GM12878 (cell line): ENCODE results near the gene SF1. TPM values are rescaled to one million over a fixed set of nuclear protein-coding genes. Genes with fewer than 3 reads are reported as not detected.

ENCODE experiments used
- ATAC-seq: fragments of 200-7000 bp; cut with Tn5 transposase; 3 replicates; pipeline ENCODE4 v1.9.1; 2020; ENCODE audit warnings: mild to moderate bottlenecking, moderate library complexity
- BruUV-seq: library from RNA; stranded (reverse); fragments of 400-500 nt; replicated peaks from 2 replicates; lab custom pipeline; 2021; lab: Mats Ljungman, UMichigan
- CTCF ChIA-PET: fragments of 300-600 bp; sonication (Branson Sonifier 250); formaldehyde crosslinking; extraction: SDS; loops from one replicate; lab custom pipeline; 2021; ENCODE audit warnings: inconsistent platforms; lab: Yijun Ruan, JAX
- POLR2A ChIA-PET: fragments of 350-600 bp; formaldehyde crosslinking; extraction: SDS; loops from one replicate; lab custom pipeline; 2021; ENCODE audit warnings: inconsistent platforms; lab: Charles Lee
- RAD21 ChIA-PET: fragments of 300-600 bp; sonication (Branson Sonifier 250); formaldehyde crosslinking; loops from one replicate; lab custom pipeline; 2023; ENCODE audit warnings: antibody characterized with exemption; ENCODE audit not compliant: unreplicated experiment; lab: Charles Lee
- SMC1A ChIA-PET: fragments of 300-600 bp; sonication (Branson Sonifier 250); formaldehyde crosslinking; loops from one replicate; lab custom pipeline; 2023; ENCODE audit not compliant: unreplicated experiment, uncharacterized antibody; lab: Charles Lee
- DNase-seq: peaks from one replicate; pipeline ENCODE4 v3.0.0-alpha.2; 2011; ENCODE audit warnings: low read depth, low spot score
- FAIRE-seq: peaks from 3 replicates; lab custom pipeline; 2011; peaks lifted over from hg19 to GRCh38; lab: Jason Lieb, UNC
- H2AFZ ChIP-seq: 2 replicates; pipeline ENCODE4 v1.6.0; 2011; ENCODE audit warnings: low read depth, low read length, control low read depth; ENCODE audit not compliant: control insufficient read depth
- H3K27ac ChIP-seq: 2 replicates; pipeline ENCODE4 v1.5.1; 2011; ENCODE audit warnings: control low read depth; ENCODE audit not compliant: control insufficient read depth, insufficient read depth
- H3K27me3 ChIP-seq, 2 experiments: replicated peaks in 1 of 2; 2 replicates each; pipeline versions ENCODE4 v1.6.0 to v1.6.1; 2011; ENCODE audit warnings: low read length in 1 of 2; ENCODE audit not compliant: control insufficient read depth in 2 of 2, insufficient read depth in 2 of 2
- H3K36me3 ChIP-seq, 2 experiments: 2 replicates each; pipeline ENCODE4 v1.5.1; 2011; ENCODE audit warnings: low read length in 1 of 2; ENCODE audit not compliant: control insufficient read depth in 2 of 2, insufficient read depth in 2 of 2
- H3K4me1 ChIP-seq: 2 replicates; pipeline ENCODE4 v1.6.1; 2011; ENCODE audit warnings: mild to moderate bottlenecking, low read length, moderate library complexity, mixed read lengths; ENCODE audit not compliant: control insufficient read depth, insufficient read depth
- H3K4me2 ChIP-seq: 2 replicates; pipeline ENCODE4 v1.6.0; 2011; ENCODE audit warnings: control low read depth; ENCODE audit not compliant: control insufficient read depth, insufficient read depth
- H3K4me3 ChIP-seq: fragments of 200-600 bp; sonication (generic); 2 replicates; pipeline ENCODE4 v1.5.1; 2016
- H3K79me2 ChIP-seq: 2 replicates; pipeline ENCODE4 v1.6.0; 2011; ENCODE audit warnings: low read length; ENCODE audit not compliant: control insufficient read depth, insufficient read depth
- H3K9ac ChIP-seq: 2 replicates; pipeline ENCODE4 v1.8.0; 2011; ENCODE audit warnings: low read length, control low read depth, mixed read lengths; ENCODE audit not compliant: control insufficient read depth, insufficient read depth
- H3K9me3 ChIP-seq: replicated peaks from 3 replicates; pipeline ENCODE4 v1.5.1; 2011; ENCODE audit warnings: mild to moderate bottlenecking, low read length; ENCODE audit not compliant: control insufficient read depth, insufficient read depth
- H4K20me1 ChIP-seq: 2 replicates; pipeline ENCODE4 v1.6.0; 2011; ENCODE audit not compliant: control insufficient read depth, insufficient read depth
- ASH2L ChIP-seq: fragments of 300-600, 200-600 bp; sonication (generic); IDR thresholded peaks from 2 replicates; pipeline ENCODE4 v1.6.1; 2017; ENCODE audit warnings: low read depth, mild to moderate bottlenecking, borderline replicate concordance
- ATF3 ChIP-seq: IDR thresholded peaks from 2 replicates; pipeline ENCODE4 v1.6.1; 2011; ENCODE audit warnings: low read depth, mild to moderate bottlenecking, low read length, moderate library complexity, borderline replicate concordance; ENCODE audit errors: extremely low read depth
- BACH1 ChIP-seq: fragments of 450-650 bp; IDR thresholded peaks from 2 replicates; pipeline ENCODE4 v1.6.1; 2017; ENCODE audit warnings: mild to moderate bottlenecking, borderline replicate concordance
- CHD4 ChIP-seq: fragments of 200-600 bp; sonication (generic); IDR thresholded peaks from 2 replicates; pipeline ENCODE4 v1.6.1; 2016; ENCODE audit warnings: mild to moderate bottlenecking
- EP300 ChIP-seq, 2 experiments: fragments of 150-350 bp in 1 of 2; IDR thresholded peaks; 2 replicates each; pipeline ENCODE4 v1.6.1; 2011 to 2012; ENCODE audit warnings: low read depth in 2 of 2, low read length in 2 of 2, borderline replicate concordance in 1 of 2, improper control_type of control experiment in 1 of 2, inconsistent platforms in 1 of 2; ENCODE audit not compliant: control insufficient read depth in 1 of 2
- HDAC2 ChIP-seq: fragments of 200-600 bp; sonication (generic); IDR thresholded peaks from 2 replicates; pipeline ENCODE4 v1.6.1; 2017
- HDAC6 ChIP-seq: fragments of 200-600 bp; sonication (generic); IDR thresholded peaks from one replicate; pipeline ENCODE4 v1.8.0; 2017; ENCODE audit warnings: antibody characterized with exemption; ENCODE audit not compliant: unreplicated experiment
- MYB ChIP-seq: fragments of 150-350 bp; IDR thresholded peaks from 2 replicates; pipeline ENCODE4 v1.6.1; 2014; ENCODE audit warnings: mild to moderate bottlenecking, low read depth, low read length, borderline replicate concordance
- POLR2AphosphoS2 ChIP-seq: IDR thresholded peaks from 2 replicates; pipeline ENCODE4 v1.6.1; 2011; ENCODE audit warnings: low read depth, mild to moderate bottlenecking, low read length, improper control_type of control experiment, moderate library complexity
- POLR2AphosphoS5 ChIP-seq: IDR thresholded peaks from 2 replicates; pipeline ENCODE4 v1.6.1; 2011; ENCODE audit warnings: mild to moderate bottlenecking, low read length, inconsistent platforms
- RFX5 ChIP-seq: IDR thresholded peaks from 2 replicates; pipeline ENCODE4 v1.6.1; 2011; ENCODE audit warnings: low read depth, low read length, improper control_type of control experiment
- SRF ChIP-seq, 2 experiments: IDR thresholded peaks; 2 replicates each; pipeline ENCODE4 v1.6.1; 2011; ENCODE audit warnings: low read depth in 2 of 2, low read length in 2 of 2, mild to moderate bottlenecking in 1 of 2, moderate library complexity in 1 of 2
- STAT1 ChIP-seq: fragments of 450-650 bp; conservative IDR thresholded peaks from 2 replicates; pipeline ENCODE4 v1.6.1; 2014; ENCODE audit warnings: antibody characterized with exemption, mild to moderate bottlenecking
- TCF3 ChIP-seq: IDR thresholded peaks from 2 replicates; pipeline ENCODE4 v1.6.1; 2012; ENCODE audit warnings: low read depth, mild to moderate bottlenecking, low read length, borderline replicate concordance; ENCODE audit not compliant: insufficient read depth
- YBX1 ChIP-seq: fragments of 450-650 bp; IDR thresholded peaks from 2 replicates; pipeline ENCODE4 v1.6.1; 2016; ENCODE audit warnings: antibody characterized with exemption
- whole genome bisulfite sequencing: methylation state at CpG from one replicate; pipeline ENCODE4 v1.1.6; 2016; ENCODE audit warnings: low lambda C conversion rate; ENCODE audit not compliant: insufficient replicate concordance, insufficient coverage; ENCODE audit errors: missing lambda C conversion rate; 5-methylcytosine and 5-hydroxymethylcytosine counted together
- in situ Hi-C: fragments of 300-500 bp; cut with MboI; formaldehyde crosslinking; loops from 9 replicates; pipeline ENCODE4 v1.14.3; 2018; ENCODE audit warnings: mixed read lengths
- intact Hi-C: fragments of 100-400 bp; cut with micrococcal nuclease; formaldehyde crosslinking; loops from one replicate; pipeline ENCODE4 v1.14.2; 2022; ENCODE audit not compliant: unreplicated experiment
- polyA plus RNA-seq, 11 experiments: library from polyadenylated mRNA; depleted of rRNA in 4 of 11; unstranded in 6 of 11; stranded (reverse) in 5 of 11; fragments of >200 nt; fragmentation: Nextera tagmentation in 4 of 11; fragmentation: Illumina TruSeq in 1 of 11; extraction: Ambion mirVana in 4 of 11; extraction: Trizol in 1 of 11; gene quantifications; 1 replicate in 1 of 11; 2 replicates in 10 of 11; pipeline versions ENCODE4 v1.2.1 to v1.2.3, GENCODE V29; 2011 to 2016; ENCODE audit warnings: inconsistent platforms in 2 of 11, missing spikeins in 2 of 11, low read depth in 1 of 11
- total RNA-seq, 4 experiments: library from RNA; depleted of rRNA in 3 of 4; stranded (reverse); fragments of >200 nt in 3 of 4; fragmentation: Illumina TruSeq in 1 of 4; extraction: Trizol in 1 of 4; gene quantifications; 2 replicates each; pipeline versions ENCODE4 v1.2.1 to v1.2.3, GENCODE V29; 2013 to 2021
- TF ChIP-seq, protein P1 (sequence below): fragments of 450-650 bp; IDR thresholded peaks from 2 replicates; pipeline ENCODE4 v1.6.1; 2017; ENCODE audit warnings: mild to moderate bottlenecking, low read depth, inconsistent platforms; ENCODE audit not compliant: poor library complexity, severe bottlenecking

Gene SF1
- total and polyA plus RNA-seq, 10 of the 15 experiments (the other 5 are each of a cell fraction or from before 2014, with no cell fraction given), result 13.6 to 337 (median 103) TPM

GRCh38 chr11:64720640-64721358, 57.5 kb downstream of the SF1 start:
- Histone ChIP-seq H3K79me2 (no peaks in the 10 kb centered on the region), H3K9me3 (no peaks in the 10 kb centered on the region), H4K20me1 (no peaks in the 10 kb centered on the region), H3K9ac (no peak overlapping the region), H3K4me3 (no peak overlapping the region), H2AFZ (no peak overlapping the region), H3K4me1 (peaks cover 10% of the 10 kb centered on the region), H3K27me3 (peaks cover 3 to 10% of the 10 kb centered on the region in 2 experiments; a peak in 2 of 4 replicates), H3K36me3 (no peaks in the 10 kb centered on the region; a peak in 1 of 4 replicates), H3K27ac (no peak overlapping the region), H3K4me2 (no peak overlapping the region)
- ChIA-PET CTCF (interaction anchor here (1.1 kb wide), 1 partner anchor 29 kb away, joined by 3 read pairs; no protein-coding TSS in a partner anchor), SMC1A (no interaction called here), RAD21 (interaction anchor here (1.1 kb wide), 1 partner anchor 52 kb away, joined by 3 read pairs; no protein-coding TSS in a partner anchor), POLR2A (no interaction called here)
- in situ Hi-C loops, result no loop called here
- ATAC-seq (no peak), DNase-seq (no peak), FAIRE-seq (no peak)
- intact Hi-C loops, result no loop called here
- BruUV-seq, result no TSS peak
- 38% methylated on average over 11 of the region's 12 CpGs for WGBS
- TF ChIP-seq HDAC6 (no peak), EP300 (IDR thresholded peaks at IDR 0.05; ENCODE audit: borderline replicate concordance in 1 of 2, control insufficient read depth in 1 of 2, low read depth in 2 of 2, low read length in 2 of 2) (no peak), CHD4 (no peak), TCF3 (no peak), HDAC2 (no peak), POLR2AphosphoS2 (no peak), SRF (IDR thresholded peaks at IDR 0.05; ENCODE audit: low read depth in 2 of 2, low read length in 2 of 2) (no peak), STAT1 (no peak), ATF3 (no peak), POLR2AphosphoS5 (no peak), MYB (no peak), ASH2L (no peak), BACH1 (no peak), YBX1 (no peak), RFX5 (no peak)
- TF ChIP-seq, protein P1, sequence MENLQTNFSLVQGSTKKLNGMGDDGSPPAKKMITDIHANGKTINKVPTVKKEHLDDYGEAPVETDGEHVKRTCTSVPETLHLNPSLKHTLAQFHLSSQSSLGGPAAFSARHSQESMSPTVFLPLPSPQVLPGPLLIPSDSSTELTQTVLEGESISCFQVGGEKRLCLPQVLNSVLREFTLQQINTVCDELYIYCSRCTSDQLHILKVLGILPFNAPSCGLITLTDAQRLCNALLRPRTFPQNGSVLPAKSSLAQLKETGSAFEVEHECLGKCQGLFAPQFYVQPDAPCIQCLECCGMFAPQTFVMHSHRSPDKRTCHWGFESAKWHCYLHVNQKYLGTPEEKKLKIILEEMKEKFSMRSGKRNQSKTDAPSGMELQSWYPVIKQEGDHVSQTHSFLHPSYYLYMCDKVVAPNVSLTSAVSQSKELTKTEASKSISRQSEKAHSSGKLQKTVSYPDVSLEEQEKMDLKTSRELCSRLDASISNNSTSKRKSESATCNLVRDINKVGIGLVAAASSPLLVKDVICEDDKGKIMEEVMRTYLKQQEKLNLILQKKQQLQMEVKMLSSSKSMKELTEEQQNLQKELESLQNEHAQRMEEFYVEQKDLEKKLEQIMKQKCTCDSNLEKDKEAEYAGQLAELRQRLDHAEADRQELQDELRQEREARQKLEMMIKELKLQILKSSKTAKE, result no peak
